GM12878 (cell line): ENCODE results near the gene GADD45A. TPM values are rescaled to one million over a fixed set of nuclear protein-coding genes. Genes with fewer than 3 reads are reported as not detected.

ENCODE experiments used
- CREM ChIP-seq: IDR thresholded peaks from 2 replicates; pipeline ENCODE4 v1.6.1; 2014; ENCODE audit warnings: antibody characterized with exemption, low read depth
- FOS ChIP-seq: IDR thresholded peaks from 3 replicates; pipeline ENCODE4 v1.6.1; 2011; ENCODE audit warnings: borderline replicate concordance; ENCODE audit not compliant: insufficient read length; ENCODE audit errors: extremely low read depth
- GABPA ChIP-seq: IDR thresholded peaks from 2 replicates; pipeline ENCODE4 v1.6.1; 2014; ENCODE audit warnings: antibody characterized with exemption, low read depth, mild to moderate bottlenecking, inconsistent platforms
- MYC ChIP-seq: IDR thresholded peaks from 2 replicates; pipeline ENCODE4 v1.6.1; 2011; ENCODE audit warnings: mild to moderate bottlenecking, low read length, moderate library complexity, inconsistent platforms; ENCODE audit not compliant: insufficient read depth, insufficient replicate concordance, insufficient read length, severe bottlenecking
- NFYB ChIP-seq: IDR thresholded peaks from 2 replicates; pipeline ENCODE4 v1.6.1; 2011; ENCODE audit warnings: low read depth, mild to moderate bottlenecking, low read length, improper control_type of control experiment, moderate library complexity; ENCODE audit not compliant: insufficient read depth
- NRF1 ChIP-seq: conservative IDR thresholded peaks from 2 replicates; pipeline ENCODE4 v1.6.1; 2011; ENCODE audit warnings: mild to moderate bottlenecking, low read depth, low read length, improper control_type of control experiment
- PML ChIP-seq: IDR thresholded peaks from 2 replicates; pipeline ENCODE4 v1.6.1; 2012; ENCODE audit warnings: low read length, inconsistent platforms
- SIX5 ChIP-seq: IDR thresholded peaks from 2 replicates; pipeline ENCODE4 v1.6.1; 2011; ENCODE audit warnings: mild to moderate bottlenecking, low read depth, low read length, moderate library complexity; ENCODE audit not compliant: severe bottlenecking
- STAT3 ChIP-seq: IDR thresholded peaks from 2 replicates; pipeline ENCODE4 v1.6.1; 2011; ENCODE audit warnings: low read depth, low read length, improper control_type of control experiment
- TCF3 ChIP-seq: IDR thresholded peaks from 2 replicates; pipeline ENCODE4 v1.6.1; 2012; ENCODE audit warnings: low read depth, mild to moderate bottlenecking, low read length, borderline replicate concordance; ENCODE audit not compliant: insufficient read depth
- ZBED1 ChIP-seq: IDR thresholded peaks from 2 replicates; pipeline ENCODE4 v1.6.1; 2016; ENCODE audit warnings: borderline replicate concordance
- polyA plus RNA-seq, 11 experiments: library from polyadenylated mRNA; depleted of rRNA in 4 of 11; unstranded in 6 of 11; stranded (reverse) in 5 of 11; fragments of >200 nt; fragmentation: Nextera tagmentation in 4 of 11; fragmentation: Illumina TruSeq in 1 of 11; extraction: Ambion mirVana in 4 of 11; extraction: Trizol in 1 of 11; gene quantifications; 1 replicate in 1 of 11; 2 replicates in 10 of 11; pipeline versions ENCODE4 v1.2.1 to v1.2.3, GENCODE V29; 2011 to 2016; ENCODE audit warnings: inconsistent platforms in 2 of 11, missing spikeins in 2 of 11, low read depth in 1 of 11
- total RNA-seq, 4 experiments: library from RNA; depleted of rRNA in 3 of 4; stranded (reverse); fragments of >200 nt in 3 of 4; fragmentation: Illumina TruSeq in 1 of 4; extraction: Trizol in 1 of 4; gene quantifications; 2 replicates each; pipeline versions ENCODE4 v1.2.1 to v1.2.3, GENCODE V29; 2013 to 2021
- TF ChIP-seq, protein P1 (sequence below): IDR thresholded peaks from 2 replicates; pipeline ENCODE4 v1.6.1; 2012; ENCODE audit warnings: mild to moderate bottlenecking, low read depth, low read length
- TF ChIP-seq, protein P2 (sequence below): fragments of 450-650 bp; conservative IDR thresholded peaks from 2 replicates; pipeline ENCODE4 v1.6.1; 2017; ENCODE audit warnings: mild to moderate bottlenecking, moderate library complexity
- TF ChIP-seq, protein P3 (sequence below): fragments of 150-350 bp; IDR thresholded peaks from 2 replicates; pipeline ENCODE4 v1.6.1; 2016; ENCODE audit warnings: low read depth, low read length
- TF ChIP-seq, protein P4 (sequence below): fragments of 450-650 bp; IDR thresholded peaks from 2 replicates; pipeline ENCODE4 v1.6.1; 2018; ENCODE audit warnings: borderline replicate concordance, mild to moderate bottlenecking; ENCODE audit not compliant: partially characterized antibody

GADD45A gene
- total and polyA plus RNA-seq, 10 of the 15 experiments (the other 5 are each of a cell fraction or from before 2014, with no cell fraction given) = 4.7 to 48.9 (median 18.5) TPM

DNA sequence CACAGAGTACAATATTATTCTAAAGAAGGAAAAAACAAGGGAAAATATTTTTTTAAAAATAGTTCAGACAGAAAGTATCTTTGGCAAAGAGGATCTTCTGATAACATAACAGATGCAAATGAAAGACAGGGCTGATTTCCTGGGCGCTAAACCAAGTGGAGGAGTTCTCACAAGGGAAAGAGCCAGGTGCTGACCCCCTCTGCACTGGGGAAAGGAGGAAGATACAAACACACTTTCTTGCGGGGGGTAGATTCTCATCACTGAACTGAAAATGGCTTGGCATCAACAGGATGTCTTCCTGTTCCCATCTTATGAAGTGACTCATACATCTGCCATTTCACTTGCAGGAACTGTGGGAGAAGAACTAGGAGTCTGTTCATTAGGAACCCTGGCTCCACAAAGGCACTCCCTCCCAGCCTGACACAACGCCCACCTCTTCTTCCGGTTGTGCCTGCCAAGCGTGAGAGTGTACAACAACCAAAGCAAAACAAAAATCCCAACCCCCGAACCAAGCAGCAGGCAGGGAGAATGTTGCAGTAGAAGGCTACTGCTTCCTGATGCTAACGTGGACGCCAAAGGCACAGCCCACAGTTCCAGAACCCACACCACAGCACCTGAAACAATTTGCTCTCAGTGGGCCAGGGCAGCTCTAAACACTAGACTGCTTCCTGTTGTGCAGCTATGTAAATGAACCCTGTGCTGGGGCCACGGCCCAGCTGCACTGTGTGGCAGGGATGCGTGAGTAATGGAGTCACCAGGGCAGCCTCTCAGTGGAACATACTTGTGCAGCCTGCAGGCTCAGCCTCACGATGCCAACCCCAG, 51.0 kb downstream of the GADD45A start (continued):
- TF ChIP-seq, protein P1, sequence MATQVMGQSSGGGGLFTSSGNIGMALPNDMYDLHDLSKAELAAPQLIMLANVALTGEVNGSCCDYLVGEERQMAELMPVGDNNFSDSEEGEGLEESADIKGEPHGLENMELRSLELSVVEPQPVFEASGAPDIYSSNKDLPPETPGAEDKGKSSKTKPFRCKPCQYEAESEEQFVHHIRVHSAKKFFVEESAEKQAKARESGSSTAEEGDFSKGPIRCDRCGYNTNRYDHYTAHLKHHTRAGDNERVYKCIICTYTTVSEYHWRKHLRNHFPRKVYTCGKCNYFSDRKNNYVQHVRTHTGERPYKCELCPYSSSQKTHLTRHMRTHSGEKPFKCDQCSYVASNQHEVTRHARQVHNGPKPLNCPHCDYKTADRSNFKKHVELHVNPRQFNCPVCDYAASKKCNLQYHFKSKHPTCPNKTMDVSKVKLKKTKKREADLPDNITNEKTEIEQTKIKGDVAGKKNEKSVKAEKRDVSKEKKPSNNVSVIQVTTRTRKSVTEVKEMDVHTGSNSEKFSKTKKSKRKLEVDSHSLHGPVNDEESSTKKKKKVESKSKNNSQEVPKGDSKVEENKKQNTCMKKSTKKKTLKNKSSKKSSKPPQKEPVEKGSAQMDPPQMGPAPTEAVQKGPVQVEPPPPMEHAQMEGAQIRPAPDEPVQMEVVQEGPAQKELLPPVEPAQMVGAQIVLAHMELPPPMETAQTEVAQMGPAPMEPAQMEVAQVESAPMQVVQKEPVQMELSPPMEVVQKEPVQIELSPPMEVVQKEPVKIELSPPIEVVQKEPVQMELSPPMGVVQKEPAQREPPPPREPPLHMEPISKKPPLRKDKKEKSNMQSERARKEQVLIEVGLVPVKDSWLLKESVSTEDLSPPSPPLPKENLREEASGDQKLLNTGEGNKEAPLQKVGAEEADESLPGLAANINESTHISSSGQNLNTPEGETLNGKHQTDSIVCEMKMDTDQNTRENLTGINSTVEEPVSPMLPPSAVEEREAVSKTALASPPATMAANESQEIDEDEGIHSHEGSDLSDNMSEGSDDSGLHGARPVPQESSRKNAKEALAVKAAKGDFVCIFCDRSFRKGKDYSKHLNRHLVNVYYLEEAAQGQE = no peak
- TF ChIP-seq, protein P2, sequence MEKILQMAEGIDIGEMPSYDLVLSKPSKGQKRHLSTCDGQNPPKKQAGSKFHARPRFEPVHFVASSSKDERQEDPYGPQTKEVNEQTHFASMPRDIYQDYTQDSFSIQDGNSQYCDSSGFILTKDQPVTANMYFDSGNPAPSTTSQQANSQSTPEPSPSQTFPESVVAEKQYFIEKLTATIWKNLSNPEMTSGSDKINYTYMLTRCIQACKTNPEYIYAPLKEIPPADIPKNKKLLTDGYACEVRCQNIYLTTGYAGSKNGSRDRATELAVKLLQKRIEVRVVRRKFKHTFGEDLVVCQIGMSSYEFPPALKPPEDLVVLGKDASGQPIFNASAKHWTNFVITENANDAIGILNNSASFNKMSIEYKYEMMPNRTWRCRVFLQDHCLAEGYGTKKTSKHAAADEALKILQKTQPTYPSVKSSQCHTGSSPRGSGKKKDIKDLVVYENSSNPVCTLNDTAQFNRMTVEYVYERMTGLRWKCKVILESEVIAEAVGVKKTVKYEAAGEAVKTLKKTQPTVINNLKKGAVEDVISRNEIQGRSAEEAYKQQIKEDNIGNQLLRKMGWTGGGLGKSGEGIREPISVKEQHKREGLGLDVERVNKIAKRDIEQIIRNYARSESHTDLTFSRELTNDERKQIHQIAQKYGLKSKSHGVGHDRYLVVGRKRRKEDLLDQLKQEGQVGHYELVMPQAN = no peak
- TF ChIP-seq NRF1 = no peak
- TF ChIP-seq PML = no peak
- no peak for TF ChIP-seq STAT3
- TF ChIP-seq SIX5 = no peak
- TF ChIP-seq ZBED1 = no peak; the same call in 1 of the 2 replicates
- TF ChIP-seq, protein P3, sequence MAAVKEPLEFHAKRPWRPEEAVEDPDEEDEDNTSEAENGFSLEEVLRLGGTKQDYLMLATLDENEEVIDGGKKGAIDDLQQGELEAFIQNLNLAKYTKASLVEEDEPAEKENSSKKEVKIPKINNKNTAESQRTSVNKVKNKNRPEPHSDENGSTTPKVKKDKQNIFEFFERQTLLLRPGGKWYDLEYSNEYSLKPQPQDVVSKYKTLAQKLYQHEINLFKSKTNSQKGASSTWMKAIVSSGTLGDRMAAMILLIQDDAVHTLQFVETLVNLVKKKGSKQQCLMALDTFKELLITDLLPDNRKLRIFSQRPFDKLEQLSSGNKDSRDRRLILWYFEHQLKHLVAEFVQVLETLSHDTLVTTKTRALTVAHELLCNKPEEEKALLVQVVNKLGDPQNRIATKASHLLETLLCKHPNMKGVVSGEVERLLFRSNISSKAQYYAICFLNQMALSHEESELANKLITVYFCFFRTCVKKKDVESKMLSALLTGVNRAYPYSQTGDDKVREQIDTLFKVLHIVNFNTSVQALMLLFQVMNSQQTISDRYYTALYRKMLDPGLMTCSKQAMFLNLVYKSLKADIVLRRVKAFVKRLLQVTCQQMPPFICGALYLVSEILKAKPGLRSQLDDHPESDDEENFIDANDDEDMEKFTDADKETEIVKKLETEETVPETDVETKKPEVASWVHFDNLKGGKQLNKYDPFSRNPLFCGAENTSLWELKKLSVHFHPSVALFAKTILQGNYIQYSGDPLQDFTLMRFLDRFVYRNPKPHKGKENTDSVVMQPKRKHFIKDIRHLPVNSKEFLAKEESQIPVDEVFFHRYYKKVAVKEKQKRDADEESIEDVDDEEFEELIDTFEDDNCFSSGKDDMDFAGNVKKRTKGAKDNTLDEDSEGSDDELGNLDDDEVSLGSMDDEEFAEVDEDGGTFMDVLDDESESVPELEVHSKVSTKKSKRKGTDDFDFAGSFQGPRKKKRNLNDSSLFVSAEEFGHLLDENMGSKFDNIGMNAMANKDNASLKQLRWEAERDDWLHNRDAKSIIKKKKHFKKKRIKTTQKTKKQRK = no peak
- 0 out of 2 replicates have a peak, but pooled peaks have one; percentile 33 for TF ChIP-seq GABPA
- no peak for TF ChIP-seq FOS
- peak; percentile 65; the same call in 1 of the 2 replicates for TF ChIP-seq TCF3
- TF ChIP-seq, protein P4, sequence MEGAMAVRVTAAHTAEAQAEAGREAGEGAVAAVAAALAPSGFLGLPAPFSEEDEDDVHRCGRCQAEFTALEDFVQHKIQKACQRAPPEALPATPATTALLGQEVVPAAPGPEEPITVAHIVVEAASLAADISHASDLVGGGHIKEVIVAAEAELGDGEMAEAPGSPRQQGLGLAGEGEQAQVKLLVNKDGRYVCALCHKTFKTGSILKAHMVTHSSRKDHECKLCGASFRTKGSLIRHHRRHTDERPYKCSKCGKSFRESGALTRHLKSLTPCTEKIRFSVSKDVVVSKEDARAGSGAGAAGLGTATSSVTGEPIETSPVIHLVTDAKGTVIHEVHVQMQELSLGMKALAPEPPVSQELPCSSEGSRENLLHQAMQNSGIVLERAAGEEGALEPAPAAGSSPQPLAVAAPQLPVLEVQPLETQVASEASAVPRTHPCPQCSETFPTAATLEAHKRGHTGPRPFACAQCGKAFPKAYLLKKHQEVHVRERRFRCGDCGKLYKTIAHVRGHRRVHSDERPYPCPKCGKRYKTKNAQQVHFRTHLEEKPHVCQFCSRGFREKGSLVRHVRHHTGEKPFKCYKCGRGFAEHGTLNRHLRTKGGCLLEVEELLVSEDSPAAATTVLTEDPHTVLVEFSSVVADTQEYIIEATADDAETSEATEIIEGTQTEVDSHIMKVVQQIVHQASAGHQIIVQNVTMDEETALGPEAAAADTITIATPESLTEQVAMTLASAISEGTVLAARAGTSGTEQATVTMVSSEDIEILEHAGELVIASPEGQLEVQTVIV = no peak
- TF ChIP-seq CREM = no peak
- no peak for TF ChIP-seq MYC
- no peak for TF ChIP-seq NFYB
